PC-9 (cell line): ENCODE measurements around the gene UNC13C.

Source experiments
- CTCF ChIP-seq: fragments of 200-600 bp; sonication (generic); conservative IDR thresholded peaks from 2 replicates; pipeline ENCODE4 v1.6.1; 2017; ENCODE audit warnings: mixed run types, antibody characterized with exemption, mild to moderate bottlenecking, moderate library complexity
- EZH2 ChIP-seq: fragments of 200-600 bp; sonication (generic); IDR thresholded peaks from 2 replicates; pipeline ENCODE4 v1.8.0; 2017; ENCODE audit warnings: antibody characterized with exemption, low read depth

GRCh38 chr15:54638666-54639065, 660.4 kb downstream of the UNC13C start:
- TF ChIP-seq CTCF, result no peak
- no peak for TF ChIP-seq EZH2
